NCI-H1417 treated with DMSO at 0.1 percent for 48 hours (cell line): ENCODE measurements around the gene CNTN4.

Experiments used
- DNase-seq: peaks from one replicate; lab custom pipeline; 2025; lab: John Stamatoyannopoulos, UW

Gene CNTN4

DNA sequence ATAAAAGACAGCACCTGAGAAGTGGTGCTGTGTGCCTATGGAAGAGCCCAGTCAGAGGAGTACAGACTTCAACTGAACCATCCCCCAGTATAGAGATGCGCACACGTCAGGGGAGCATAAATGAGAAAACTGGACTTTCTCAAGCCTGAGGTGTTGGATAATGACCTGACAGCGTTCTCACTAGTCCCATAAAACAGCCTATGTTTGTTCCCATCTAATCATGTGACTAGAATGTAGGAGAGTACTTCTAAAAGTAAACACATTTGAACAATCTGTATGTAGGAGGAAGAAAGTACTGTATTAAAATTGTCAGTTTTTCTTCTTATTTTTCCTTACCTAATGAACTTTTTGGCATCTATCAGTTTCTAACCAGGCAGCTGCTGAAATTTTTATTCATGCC lies 498.9 kb downstream of the CNTN4 start:
- DNase-seq = no peak

DNA sequence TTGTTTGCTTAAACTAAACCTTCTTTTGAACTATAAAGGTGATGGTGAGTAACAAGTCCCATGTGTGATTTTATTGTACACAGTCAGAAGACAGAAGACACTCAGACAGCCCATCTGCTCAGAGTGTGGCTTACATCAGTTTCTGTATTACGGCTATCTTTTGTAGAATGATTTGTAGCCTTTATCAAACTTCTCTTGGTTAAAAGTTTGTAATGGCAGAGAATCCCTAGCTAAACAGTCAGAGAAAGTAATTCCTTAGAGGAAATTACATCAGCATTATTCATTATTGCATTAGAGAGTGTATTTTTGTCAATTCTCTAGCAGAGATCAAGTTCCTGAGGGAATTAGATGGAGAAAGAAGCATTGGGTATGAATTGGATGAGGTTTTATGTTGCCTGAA lies 500.8 kb downstream of the CNTN4 start:
- no peak for DNase-seq

- DNase-seq = no peak
Observed at GRCh38 chr3:2603692-2604289, 505.1 kb downstream of the CNTN4 start.

DNA sequence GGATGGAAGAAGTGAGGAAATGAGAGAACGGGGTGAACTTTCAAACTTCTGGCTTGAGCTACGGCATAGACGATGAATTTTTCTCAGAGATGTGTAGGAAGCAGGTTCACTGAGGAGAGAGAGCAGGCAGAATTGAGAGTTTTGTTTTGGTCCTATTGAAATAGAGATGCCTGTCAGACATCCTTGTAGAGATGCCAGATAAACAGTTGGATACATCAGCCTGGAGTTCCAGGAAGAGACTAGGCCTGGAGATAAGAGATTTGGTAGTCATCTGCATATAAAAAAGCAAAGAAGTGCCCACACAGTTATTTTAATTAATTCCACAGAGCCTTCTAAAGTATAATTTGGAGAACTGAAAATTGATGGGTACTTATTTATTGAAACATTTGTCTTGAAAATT lies 515.9 kb downstream of the CNTN4 start:
- DNase-seq = no peak

DNA sequence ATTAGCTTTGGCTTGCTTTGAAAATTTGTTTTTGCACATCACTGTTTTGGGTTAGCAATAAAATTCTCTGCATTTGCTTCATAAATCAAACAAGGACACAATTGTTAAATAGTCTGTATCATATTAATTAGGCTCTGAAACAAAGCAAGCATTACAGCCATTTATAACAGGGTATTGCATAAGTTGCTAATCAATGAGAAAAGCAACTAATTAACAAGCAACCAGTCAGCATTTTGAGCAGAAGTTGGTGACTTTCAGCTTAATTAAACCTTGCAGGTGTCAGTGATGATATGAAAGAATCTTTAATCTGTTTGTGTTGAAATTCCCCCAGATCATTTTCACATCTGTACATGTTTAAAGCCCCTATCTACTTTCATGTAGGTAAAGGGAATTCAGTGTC lies 516.4 kb downstream of the CNTN4 start:
- no peak for DNase-seq

DNA sequence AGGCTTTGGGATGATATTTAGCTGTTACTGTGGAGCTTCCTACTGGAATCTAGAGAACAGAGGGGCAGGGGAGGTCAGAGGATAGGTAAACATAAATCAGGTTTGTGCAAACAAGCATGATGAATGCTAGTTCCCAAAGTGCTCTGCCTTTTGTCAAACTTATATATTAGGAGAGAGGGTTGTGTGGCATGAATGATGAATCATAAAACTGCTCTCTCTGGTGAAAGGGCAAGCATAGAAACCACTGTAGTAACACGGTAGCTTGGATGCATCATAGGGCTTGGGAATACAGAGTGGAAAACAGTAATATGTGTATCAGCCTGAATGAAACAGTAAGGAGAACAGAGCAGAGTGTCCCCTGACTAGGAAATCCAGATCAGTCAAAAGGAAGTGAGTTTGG lies 524.8 kb downstream of the CNTN4 start:
- DNase-seq = no peak

DNA sequence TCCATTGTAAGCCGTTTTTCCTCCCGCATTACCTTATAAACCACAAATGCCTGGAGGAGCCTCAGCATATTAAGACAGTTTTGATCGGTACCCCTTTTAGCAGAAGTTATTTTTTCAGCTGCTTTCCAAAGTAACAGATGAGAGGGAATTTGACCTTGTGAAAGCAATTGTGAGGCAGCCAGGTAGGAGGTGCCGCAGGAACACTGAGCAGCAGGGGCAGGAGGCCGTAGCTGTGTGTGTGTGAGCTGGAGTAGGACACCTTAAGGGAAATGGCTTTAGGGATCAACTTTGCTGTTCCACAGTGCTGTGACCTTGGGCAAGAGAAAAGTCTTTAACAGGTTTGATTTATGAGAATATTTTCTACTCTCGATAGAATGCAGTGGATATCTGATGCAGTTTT lies 529.5 kb downstream of the CNTN4 start:
- no peak for DNase-seq

GRCh38 chr3:2635511-2635910 lies 536.8 kb downstream of the CNTN4 start:
- DNase-seq = no peak

GRCh38 chr3:2643606-2644005 lies 544.9 kb downstream of the CNTN4 start:
- no peak for DNase-seq

DNA sequence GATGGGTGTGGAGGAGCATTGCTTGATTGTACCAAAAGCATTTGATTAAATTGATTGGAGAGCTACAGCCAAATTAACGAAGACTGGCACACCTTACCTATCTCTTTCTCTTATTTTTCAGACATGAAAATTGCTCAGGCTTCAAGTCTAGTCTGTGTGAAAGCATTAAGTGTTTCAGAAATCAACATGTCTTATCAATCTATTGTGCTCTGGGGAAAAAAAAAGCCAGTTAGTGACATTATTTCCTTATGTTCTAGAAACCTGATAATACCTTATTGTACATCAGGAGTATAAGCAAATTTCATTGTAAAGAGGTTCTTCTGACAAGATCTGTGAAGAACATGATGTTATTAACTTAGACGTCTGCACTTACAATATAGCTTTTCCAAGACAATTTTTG lies 546.3 kb downstream of the CNTN4 start:
- DNase-seq = no peak

- no peak for DNase-seq
Observed at GRCh38 chr3:2650746-2651145, 552.1 kb downstream of the CNTN4 start.

GRCh38 chr3:2652386-2652785 lies 553.7 kb downstream of the CNTN4 start:
- no peak for DNase-seq

GRCh38 chr3:2653706-2654105 lies 555.0 kb downstream of the CNTN4 start:
- DNase-seq = no peak

- DNase-seq = no peak
Observed at GRCh38 chr3:2655229-2655701, 556.6 kb downstream of the CNTN4 start.

GRCh38 chr3:2656806-2657777 lies 558.4 kb downstream of the CNTN4 start:
- DNase-seq = no peak

- no peak for DNase-seq
Observed at GRCh38 chr3:2657971-2658370, 559.3 kb downstream of the CNTN4 start.

DNA sequence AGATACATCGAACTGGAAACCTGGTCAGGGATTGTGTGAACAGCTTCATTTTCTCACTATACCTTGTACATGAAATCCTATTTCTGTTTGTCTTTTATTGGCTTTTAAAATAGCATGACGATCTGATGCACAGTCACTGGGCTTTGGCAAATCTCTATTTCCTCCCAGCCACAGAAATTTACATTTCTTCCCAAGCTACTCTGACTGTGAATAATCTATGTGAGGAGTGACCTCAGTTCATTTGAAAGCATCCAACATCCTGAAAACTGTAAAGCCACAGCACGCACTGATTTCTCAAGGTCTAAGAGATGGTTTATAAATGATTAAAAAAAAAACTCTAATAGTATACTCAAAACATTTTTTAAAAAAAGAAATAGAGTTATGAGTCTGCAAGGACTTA lies 561.2 kb downstream of the CNTN4 start:
- no peak for DNase-seq

GRCh38 chr3:2661078-2661477 lies 562.4 kb downstream of the CNTN4 start:
- DNase-seq = no peak

DNA sequence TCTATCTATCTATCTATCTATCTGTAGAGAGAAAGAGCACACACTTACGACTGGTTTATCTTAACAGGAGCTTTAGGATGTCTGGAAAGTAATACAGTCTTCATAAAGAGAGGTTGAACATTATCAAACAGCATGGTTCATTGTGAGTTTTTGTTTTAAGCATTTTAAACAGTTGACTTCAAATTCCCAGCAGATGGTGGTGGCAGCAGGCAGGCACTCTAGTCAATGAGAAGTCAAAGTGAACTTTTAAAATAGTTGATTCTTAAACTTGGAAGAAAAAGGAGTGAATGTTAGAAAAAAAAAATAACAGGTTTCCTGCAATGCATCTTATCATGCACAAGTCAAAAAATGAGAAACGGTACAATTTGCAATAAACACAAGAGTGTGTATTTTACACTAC lies 578.8 kb downstream of the CNTN4 start:
- DNase-seq = no peak

GRCh38 chr3:2680236-2680635 lies 581.6 kb downstream of the CNTN4 start:
- DNase-seq = no peak

DNA sequence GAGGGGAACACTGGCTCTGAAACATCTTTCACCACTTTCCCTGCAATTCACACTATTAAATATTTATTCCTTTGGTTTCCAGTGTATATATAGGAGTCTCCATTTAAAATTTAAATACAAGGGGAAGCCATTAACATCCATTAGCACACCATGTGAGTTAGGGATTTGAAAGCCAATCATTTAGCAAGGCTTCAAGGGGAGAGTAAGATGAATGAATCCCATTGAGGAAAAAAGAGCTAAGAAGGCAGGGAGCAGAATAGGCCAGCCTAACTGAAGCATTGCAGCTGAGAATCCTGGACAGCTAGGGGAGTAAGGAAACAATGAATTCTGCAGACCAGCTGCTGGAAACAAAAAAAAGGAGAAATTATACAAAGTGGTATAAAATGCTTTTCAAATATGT lies 585.4 kb downstream of the CNTN4 start:
- DNase-seq = no peak

GRCh38 chr3:2686816-2687502 lies 588.3 kb downstream of the CNTN4 start:
- DNase-seq = no peak

DNA sequence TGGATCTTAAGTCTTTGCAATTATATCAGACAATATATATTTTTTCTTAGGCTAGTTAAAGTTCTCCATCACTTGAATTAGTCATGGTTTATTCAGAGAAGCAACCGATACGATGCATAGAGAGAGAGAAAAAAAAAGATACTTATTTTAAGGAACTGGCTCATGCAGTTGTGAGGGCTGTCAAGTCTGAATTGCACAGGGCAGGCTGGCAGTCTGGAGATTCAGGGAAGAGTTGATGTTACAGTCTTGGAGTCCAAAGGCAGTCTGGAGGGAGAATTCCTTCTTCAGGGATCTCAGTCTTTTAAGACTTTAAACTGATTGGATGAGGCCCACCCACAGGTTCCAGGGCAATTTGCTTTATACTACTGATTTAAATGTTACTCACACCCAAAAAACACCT lies 598.9 kb downstream of the CNTN4 start:
- no peak for DNase-seq
